Activated T-helper 1 cell treated with anti-CD3 and anti-CD28 coated beads, Interleukin-12 subunit alpha, Interleukin-12 subunit beta, Interleukin-2, Interleukin-4 antibody, amounts not matched to agents 30 ng/mL and 10 ng/mL and 1 ng/mL, durations not matched to agents 14 hours and 24 hours and 36 hours (primary cell): ENCODE results near the gene SNTA1. TPM values are rescaled to one million over a fixed set of nuclear protein-coding genes. Genes with fewer than 3 reads are reported as not detected.

Experiments
- DNase-seq: peaks from one replicate; pipeline ENCODE4 v3.0.0; 2021; ENCODE audit warnings: low spot score
- H3K27ac Mint-ChIP-seq: one replicate; pipeline ENCODE4 v1.8.0; 2021; ENCODE audit warnings: mild to moderate bottlenecking, mixed read lengths
- H3K27me3 Mint-ChIP-seq: one replicate; pipeline ENCODE4 v1.8.0; 2022; ENCODE audit warnings: mild to moderate bottlenecking, moderate library complexity, mixed read lengths; ENCODE audit not compliant: insufficient read depth
- H3K36me3 Mint-ChIP-seq: one replicate; pipeline ENCODE4 v1.8.0; 2021; ENCODE audit warnings: low read depth, mixed read lengths
- H3K4me1 Mint-ChIP-seq: one replicate; pipeline ENCODE4 v1.8.0; 2021; ENCODE audit warnings: low read depth, mixed read lengths
- H3K4me3 Mint-ChIP-seq: one replicate; pipeline ENCODE4 v1.8.0; 2021; ENCODE audit warnings: mild to moderate bottlenecking, moderate library complexity, mixed read lengths
- H3K9me3 Mint-ChIP-seq: one replicate; pipeline ENCODE4 v1.8.0; 2021; ENCODE audit warnings: mixed read lengths
- intact Hi-C: fragments of 100-400 bp; cut with micrococcal nuclease; formaldehyde crosslinking; loops from one replicate; pipeline ENCODE4 v1.15.1; 2024
- total RNA-seq: library from RNA; stranded (reverse); gene quantifications from 2 replicates; pipeline ENCODE4 v1.2.3, GENCODE V29; 2022

Gene SNTA1
- total RNA-seq, 1 donor from 2014 or later = 0.91 TPM

DNA sequence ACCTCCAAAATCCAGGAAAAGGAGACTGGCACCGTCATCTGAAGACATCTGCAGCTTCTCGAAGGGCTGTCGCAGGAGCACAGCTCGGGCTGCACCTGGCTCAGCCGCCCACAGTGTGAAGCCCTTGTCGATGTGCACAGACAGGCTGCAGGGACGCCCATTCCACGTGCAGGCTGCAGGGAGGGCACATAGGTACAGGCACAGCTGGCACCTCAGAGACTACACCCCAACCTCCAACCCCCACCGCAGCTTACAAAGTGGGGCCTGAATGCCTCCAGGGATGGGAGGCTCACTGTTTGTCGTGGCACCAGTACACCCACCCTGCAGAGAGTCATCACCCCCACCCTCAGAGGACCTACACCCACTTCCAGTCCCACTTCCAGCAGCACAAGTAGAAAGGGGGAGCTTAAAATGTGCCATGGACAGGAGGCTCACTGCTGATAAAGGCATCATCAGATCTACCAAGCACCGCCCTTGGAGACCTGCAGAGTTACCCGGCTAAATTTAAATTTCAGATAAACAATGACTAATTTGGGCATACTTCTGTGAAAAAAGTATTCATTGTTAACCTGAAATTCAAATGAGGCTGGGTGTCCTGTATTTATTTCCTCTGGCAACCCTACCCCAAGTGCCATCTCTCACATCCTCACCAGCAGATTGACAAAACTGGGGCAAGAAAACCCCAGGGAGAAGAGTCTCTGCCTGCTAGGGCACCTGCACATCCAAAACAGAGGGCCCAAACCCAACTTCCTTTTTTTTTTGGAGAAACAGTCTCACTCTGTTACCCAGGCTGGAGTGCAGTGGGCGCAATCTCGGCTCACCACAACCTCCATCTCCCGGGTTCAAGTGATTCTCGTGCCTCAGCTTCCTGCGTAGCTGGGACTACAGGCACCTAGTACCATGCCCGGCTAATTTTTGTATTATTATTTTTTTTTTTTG is 34.6 kb downstream of the SNTA1 start:
- Mint-ChIP-seq H3K4me3 (no peak overlapping the region), H3K9me3 (no peaks in the 10 kb centered on the region), H3K36me3 (peaks cover 10% of the 10 kb centered on the region), H3K27me3 (no peaks in the 10 kb centered on the region), H3K27ac (no peak overlapping the region), H3K4me1 (no peaks in the 10 kb centered on the region)
- DNase-seq = no peak
- intact Hi-C loops = no loop called here

DNA sequence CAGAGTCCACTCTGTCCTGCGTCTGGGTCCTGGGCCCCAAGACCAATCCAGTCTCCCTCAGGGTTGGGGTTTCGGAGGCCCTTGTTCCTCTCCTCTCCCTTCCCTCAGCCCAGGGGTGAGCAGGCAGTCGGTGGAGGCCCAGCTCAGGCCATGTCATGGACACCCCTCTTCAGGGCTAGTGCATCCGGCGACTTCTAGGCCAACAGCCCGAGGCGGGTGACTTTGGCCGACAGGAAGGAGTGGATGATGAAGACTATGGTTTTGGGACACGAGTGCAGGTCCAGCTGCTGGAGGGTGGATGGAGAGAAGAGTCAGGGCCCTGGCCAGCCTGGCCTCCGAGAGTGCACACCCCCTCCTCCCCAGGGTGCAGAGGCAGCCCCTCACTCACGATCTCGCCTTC is 35.2 kb downstream of the SNTA1 start:
- no peak for DNase-seq
- H3K27me3 Mint-ChIP-seq = no peaks in the 10 kb centered on the region
- H3K9me3 Mint-ChIP-seq = no peaks in the 10 kb centered on the region
- H3K36me3 Mint-ChIP-seq = peaks cover 10% of the 10 kb centered on the region
- intact Hi-C loops = no loop called here
- H3K27ac Mint-ChIP-seq = no peak overlapping the region
- no peak overlapping the region for H3K4me3 Mint-ChIP-seq
- H3K4me1 Mint-ChIP-seq = no peaks in the 10 kb centered on the region

DNA sequence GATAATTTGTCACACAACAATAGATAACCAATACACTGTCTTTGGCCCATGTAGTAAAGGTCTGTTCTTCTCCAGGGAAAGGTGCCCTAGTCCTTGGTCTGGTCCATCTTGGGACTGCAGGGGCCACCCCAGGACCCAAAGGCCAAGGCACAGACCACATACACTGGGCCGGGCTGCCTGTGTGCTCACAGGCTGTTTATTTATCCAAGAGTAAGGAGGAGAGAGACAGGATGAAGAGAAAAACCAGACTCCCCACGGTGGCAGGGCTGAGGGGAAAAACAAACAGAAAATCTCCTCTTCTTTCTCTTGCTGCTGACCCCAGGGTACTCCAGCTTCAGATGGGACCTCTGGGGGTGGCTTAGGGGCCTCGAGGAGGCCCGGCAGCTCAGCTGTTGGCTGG is 35.8 kb downstream of the SNTA1 start:
- Mint-ChIP-seq H3K4me1 (no peaks in the 10 kb centered on the region), H3K36me3 (peaks cover 10% of the 10 kb centered on the region), H3K4me3 (no peak overlapping the region), H3K27ac (no peak overlapping the region), H3K27me3 (no peaks in the 10 kb centered on the region), H3K9me3 (no peaks in the 10 kb centered on the region)
- intact Hi-C loops = no loop called here
- DNase-seq = no peak

DNA sequence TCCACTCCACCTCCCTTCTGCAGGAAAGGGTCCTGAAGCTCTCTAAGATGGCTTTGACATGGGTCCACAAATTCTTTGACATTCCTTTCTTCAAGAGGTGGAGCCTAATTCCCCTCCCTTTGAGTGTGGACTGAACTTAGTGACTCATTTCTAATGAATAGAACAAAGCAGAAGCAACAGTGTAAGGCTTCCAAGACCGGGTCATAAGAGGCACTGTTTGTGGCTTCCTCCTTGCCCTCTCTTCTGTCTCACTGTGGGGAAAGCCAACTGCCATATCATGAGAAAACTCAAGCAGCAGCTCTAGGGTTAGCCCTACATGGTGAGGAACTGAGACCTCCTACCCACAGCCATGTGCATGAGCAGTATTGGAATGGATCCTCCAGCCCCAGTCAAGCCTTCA is 36.3 kb downstream of the SNTA1 start:
- intact Hi-C loops = no loop called here
- Mint-ChIP-seq H3K36me3 (peaks cover 10% of the 10 kb centered on the region), H3K4me3 (no peak overlapping the region), H3K27ac (no peak overlapping the region), H3K27me3 (no peaks in the 10 kb centered on the region), H3K9me3 (no peaks in the 10 kb centered on the region), H3K4me1 (peaks cover 4% of the 10 kb centered on the region)
- no peak for DNase-seq

DNA sequence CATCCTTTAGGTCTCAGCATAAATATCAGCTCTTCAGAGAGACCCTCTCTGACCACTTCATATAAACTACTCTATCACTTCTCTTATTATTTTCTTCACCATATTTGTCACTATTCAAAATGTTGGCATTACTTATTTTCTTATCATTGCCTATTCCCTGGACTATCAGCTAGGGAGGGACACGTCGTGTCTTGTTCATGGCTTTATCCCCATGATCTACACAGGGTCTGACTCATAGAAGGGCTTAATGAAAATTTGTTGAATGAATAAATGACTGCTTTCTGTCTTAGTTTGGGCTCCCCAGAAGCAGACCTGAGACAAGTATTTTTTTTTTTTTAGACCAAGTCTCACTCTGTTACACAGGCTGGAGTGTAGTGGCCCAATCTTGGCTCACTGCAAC is 39.3 kb downstream of the SNTA1 start:
- intact Hi-C loops = loop anchor here (5.0 kb wide), 1 partner anchor 432 kb away; no protein-coding TSS in a partner anchor
- H3K36me3 Mint-ChIP-seq = peaks cover 6% of the 10 kb centered on the region
- no peak for DNase-seq
- H3K27ac Mint-ChIP-seq = no peak overlapping the region
- H3K9me3 Mint-ChIP-seq = no peaks in the 10 kb centered on the region
- H3K4me3 Mint-ChIP-seq = peak overlapping the region; percentile 41
- H3K27me3 Mint-ChIP-seq = no peaks in the 10 kb centered on the region
- H3K4me1 Mint-ChIP-seq = peaks cover 17% of the 10 kb centered on the region

DNA sequence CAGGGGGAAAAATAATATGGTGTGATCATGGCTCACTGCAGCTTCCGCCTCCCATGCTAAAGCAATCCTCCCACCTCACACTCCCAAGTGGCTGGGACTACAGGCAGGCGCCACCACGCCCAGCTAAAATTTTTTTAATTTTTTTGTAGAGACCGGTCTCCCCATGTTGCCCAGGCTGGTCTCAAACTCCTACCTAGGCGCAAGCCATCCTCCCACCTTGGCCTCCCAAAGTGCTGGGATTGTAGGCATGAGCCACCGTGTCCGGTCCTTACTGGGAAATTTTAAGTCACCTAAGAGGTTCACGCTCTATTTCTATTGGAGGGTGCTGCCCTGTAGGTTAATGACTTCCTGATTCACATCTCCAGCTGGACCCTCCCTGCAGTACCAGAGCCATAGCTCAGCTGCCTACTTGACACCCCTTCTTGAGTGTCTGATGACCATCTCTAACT is 41.6 kb downstream of the SNTA1 start:
- peaks cover 29% of the 10 kb centered on the region for H3K4me1 Mint-ChIP-seq
- H3K9me3 Mint-ChIP-seq = no peaks in the 10 kb centered on the region
- intact Hi-C loops = loop anchor here (1.0 to 5.0 kb wide), 6 partner anchors 29 to 430 kb away; partner anchors contain the start of genes SNTA1 and ZNF341
- H3K27ac Mint-ChIP-seq = peak overlapping the region; percentile 91
- no peak for DNase-seq
- H3K27me3 Mint-ChIP-seq = no peaks in the 10 kb centered on the region
- peak overlapping the region; percentile 98 for H3K4me3 Mint-ChIP-seq
- peaks cover 2% of the 10 kb centered on the region for H3K36me3 Mint-ChIP-seq

DNA sequence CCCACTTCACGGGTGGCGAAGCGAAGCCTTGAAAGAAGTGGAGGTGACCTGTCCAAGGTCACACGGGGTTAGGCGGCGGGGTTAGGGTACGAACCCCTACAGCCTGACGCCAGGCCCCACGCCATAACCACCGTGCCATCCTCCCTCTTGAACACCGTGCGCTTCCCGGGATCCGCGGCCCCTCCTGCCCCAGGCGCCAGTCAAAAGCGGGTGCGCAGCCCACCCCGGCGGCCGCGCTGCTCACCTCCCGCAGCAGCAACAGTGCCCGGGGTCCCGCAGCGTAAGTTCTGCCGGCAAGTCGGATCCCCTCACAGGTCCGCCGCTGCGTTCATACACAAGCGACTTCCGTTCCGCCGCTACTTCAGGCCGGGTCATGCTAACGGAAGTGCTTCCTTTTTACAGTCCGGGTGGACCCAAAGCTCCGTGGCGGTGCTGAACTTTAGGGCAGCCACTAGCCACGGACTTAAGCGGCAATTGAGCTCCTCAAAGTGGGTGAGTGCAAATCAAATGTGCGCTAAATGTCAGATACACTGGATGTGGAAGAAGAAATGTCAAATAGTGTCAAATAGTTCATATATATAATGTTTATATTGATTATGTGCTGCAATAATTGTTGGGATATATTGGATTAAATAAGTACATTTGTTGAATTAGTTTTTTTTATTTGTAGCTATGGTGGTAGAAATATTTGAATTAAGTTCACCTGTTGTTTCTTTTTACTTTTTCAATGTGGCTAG is 42.2 kb downstream of the SNTA1 start, which contains the start of gene CDK5RAP1:
TSS of gene CDK5RAP1 (minus strand) at position 336 of the 737 bp plus-strand sequence. CDS start 4,455 bp downstream, outside the sequence.
- peak; percentile 80 for DNase-seq
- Mint-ChIP-seq H3K27me3 (no peaks in the 10 kb centered on the region), H3K9me3 (no peaks in the 10 kb centered on the region), H3K4me3 (peak within 1 kb of the TSS; percentile 98), H3K27ac (peak within 1 kb of the TSS; percentile 91), H3K4me1 (peaks cover 30% of the 10 kb centered on the region), H3K36me3 (peaks cover 4% of the 10 kb centered on the region)
- intact Hi-C loops = loop anchor here (1.0 to 5.0 kb wide), 6 partner anchors 29 to 429 kb away; partner anchors contain the start of genes SNTA1 and ZNF341

DNA sequence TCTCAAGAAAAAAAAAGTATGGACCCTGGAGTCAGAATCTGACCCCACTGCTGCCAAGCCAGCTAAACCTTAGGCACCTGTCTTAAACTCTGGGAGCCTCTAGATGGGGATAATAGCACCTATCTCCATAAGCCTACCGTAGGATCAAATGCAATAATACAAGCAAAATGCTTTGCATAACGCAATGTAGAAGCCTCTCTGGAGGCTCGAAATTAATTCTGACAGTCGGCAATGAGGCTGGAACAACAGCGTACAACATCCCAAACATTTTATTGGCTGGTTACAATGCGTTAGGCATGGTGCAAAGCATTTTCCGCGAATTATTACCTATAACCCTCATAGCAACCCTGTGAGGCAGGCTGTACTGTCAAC is 42.8 kb downstream of the SNTA1 start:
- H3K4me1 Mint-ChIP-seq = peaks cover 30% of the 10 kb centered on the region
- intact Hi-C loops = loop anchor here (1.0 to 5.0 kb wide), 6 partner anchors 28 to 428 kb away; partner anchors contain the start of genes SNTA1 and ZNF341
- no peak for DNase-seq
- H3K27ac Mint-ChIP-seq = no peak overlapping the region
- H3K27me3 Mint-ChIP-seq = no peaks in the 10 kb centered on the region
- H3K36me3 Mint-ChIP-seq = peaks cover 8% of the 10 kb centered on the region
- H3K4me3 Mint-ChIP-seq = peak overlapping the region; percentile 98
- H3K9me3 Mint-ChIP-seq = no peaks in the 10 kb centered on the region

DNA sequence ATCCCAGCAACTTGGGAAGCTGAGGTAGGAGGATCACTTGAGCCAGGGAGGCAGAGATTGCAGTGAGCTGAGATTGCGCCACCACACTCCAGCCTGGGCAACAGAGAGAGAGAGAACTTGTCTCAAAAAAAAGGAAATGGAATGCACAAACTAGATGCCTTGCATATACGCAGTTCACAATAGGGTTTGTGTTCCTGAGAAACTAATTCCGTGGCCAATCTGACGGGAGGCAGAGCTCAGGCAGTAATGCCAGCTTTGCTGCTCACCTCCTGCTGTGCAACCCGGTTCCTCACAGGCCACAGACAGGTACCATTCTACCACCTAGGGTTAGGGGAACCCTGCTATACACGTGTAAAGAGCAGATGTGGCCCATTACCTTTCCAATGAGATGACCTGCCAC is 43.6 kb downstream of the SNTA1 start:
- no peak for DNase-seq
- H3K4me3 Mint-ChIP-seq = peak overlapping the region; percentile 98
- peaks cover 9% of the 10 kb centered on the region for H3K36me3 Mint-ChIP-seq
- no peaks in the 10 kb centered on the region for H3K9me3 Mint-ChIP-seq
- H3K27me3 Mint-ChIP-seq = no peaks in the 10 kb centered on the region
- no peak overlapping the region for H3K27ac Mint-ChIP-seq
- intact Hi-C loops = loop anchor here (2.0 to 5.0 kb wide), 4 partner anchors 27 to 428 kb away; partner anchors contain the start of gene ZNF341
- H3K4me1 Mint-ChIP-seq = peaks cover 30% of the 10 kb centered on the region

DNA sequence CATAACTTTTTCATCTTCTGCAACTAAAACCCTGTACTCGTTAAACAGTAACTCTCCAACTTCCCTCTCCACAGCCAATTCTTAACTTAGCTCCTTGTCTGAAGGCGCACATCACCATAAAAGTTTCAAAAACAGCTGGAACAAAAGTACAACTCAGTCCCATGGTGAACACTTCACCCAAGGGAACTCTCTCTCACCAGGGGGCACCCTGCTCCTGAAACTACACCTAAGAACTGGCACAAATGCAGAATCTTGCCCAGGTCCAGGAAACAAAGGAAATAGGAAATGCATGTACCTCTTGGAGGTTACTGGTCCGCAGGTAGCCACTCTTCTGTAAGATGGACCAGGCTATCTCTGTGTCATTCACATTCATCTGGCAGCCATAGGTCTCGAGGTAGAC is 48.8 kb downstream of the SNTA1 start:
- H3K4me3 Mint-ChIP-seq = no peak overlapping the region
- H3K4me1 Mint-ChIP-seq = peaks cover 18% of the 10 kb centered on the region
- DNase-seq = no peak
- H3K9me3 Mint-ChIP-seq = no peaks in the 10 kb centered on the region
- H3K36me3 Mint-ChIP-seq = peaks cover 38% of the 10 kb centered on the region
- H3K27me3 Mint-ChIP-seq = no peaks in the 10 kb centered on the region
- H3K27ac Mint-ChIP-seq = no peak overlapping the region
- intact Hi-C loops = no loop called here

DNA sequence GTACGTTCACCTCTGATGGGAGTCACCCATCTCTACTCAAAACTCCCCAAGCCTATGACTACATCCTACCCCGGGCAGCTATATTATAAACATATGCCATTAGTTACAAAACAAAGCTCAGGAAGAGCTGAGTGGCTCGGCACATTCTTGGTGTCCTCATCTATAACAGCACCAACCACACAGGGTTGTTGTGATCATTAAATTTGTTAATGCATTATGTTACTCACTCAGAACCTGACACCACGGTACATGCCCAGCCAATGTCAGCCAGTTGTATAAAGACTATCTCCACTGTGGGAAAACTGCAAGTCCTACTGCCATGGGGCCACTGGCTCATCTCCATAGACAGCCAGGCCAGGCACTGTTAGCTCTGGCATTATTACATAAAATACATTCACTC is 50.0 kb downstream of the SNTA1 start:
- intact Hi-C loops = no loop called here
- H3K27ac Mint-ChIP-seq = no peak overlapping the region
- DNase-seq = no peak
- peaks cover 38% of the 10 kb centered on the region for H3K36me3 Mint-ChIP-seq
- H3K4me3 Mint-ChIP-seq = no peak overlapping the region
- H3K9me3 Mint-ChIP-seq = no peaks in the 10 kb centered on the region
- H3K27me3 Mint-ChIP-seq = no peaks in the 10 kb centered on the region
- peaks cover 10% of the 10 kb centered on the region for H3K4me1 Mint-ChIP-seq

DNA sequence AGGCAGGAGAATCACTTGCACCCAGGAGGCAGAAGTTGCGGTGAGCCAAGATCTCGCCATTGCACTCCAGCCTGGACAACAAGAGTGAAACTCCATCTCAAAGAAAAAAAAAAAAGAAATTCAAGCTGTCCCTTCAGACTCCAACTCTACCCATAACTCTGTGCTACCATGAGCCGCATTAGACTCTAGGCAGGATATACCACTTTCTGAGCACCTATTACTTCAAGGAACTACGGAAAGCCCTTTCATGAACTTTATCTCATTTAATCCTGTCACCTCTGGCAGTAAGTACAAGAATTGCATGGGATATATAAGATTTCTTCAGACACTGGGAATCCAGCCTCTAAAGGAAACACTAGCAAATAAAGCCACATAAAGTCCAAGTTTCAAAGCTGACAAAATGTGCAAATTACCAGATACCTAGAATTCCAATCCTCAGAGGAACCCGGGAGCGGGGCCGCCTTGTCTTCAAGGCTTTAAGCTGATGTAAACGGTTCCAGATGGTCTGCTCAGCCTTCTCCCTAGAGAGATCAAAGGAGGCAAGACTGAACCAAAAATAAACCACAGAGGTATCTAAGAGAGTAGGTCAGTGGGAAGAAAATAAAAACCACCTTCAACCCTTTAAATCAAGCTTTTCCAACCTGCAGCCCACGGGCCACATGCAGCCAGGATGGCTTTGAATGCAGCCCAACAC is 51.7 kb downstream of the SNTA1 start:
- peaks cover under 1% of the 10 kb centered on the region for H3K4me1 Mint-ChIP-seq

More for the DNA sequence above, 51.7 kb downstream of the SNTA1 start:
- Mint-ChIP-seq H3K27me3 (no peaks in the 10 kb centered on the region), H3K27ac (no peak overlapping the region), H3K36me3 (peaks cover 42% of the 10 kb centered on the region), H3K9me3 (no peaks in the 10 kb centered on the region), H3K4me3 (no peak overlapping the region)
- intact Hi-C loops = no loop called here
- DNase-seq = no peak
